ENCODE data around the gene ERN1. TPM values are rescaled to one million over a fixed set of nuclear protein-coding genes. Genes with fewer than 3 reads are reported as not detected.

The ERN1 gene
- total and polyA plus RNA-seq, 2 of the 13 experiments (the other 11 are each of a cell fraction or from before 2014, with no cell fraction given): 6.0 to 12.7 TPM

GRCh38 chr17:64007838-64008282 is 122.1 kb downstream of the ERN1 start (continued):
- no peak for TF ChIP-seq GLI4 (CRISPR knock-in tag; IDR thresholded peaks at IDR 0.05; ENCODE audit: borderline replicate concordance)
- peak; percentile 91 for TF ChIP-seq ESRRA (CRISPR knock-in tag; IDR thresholded peaks at IDR 0.05; ENCODE audit: low read depth)
- no peak for TF ChIP-seq ZNF407 (CRISPR knock-in tag; IDR thresholded peaks at IDR 0.05; ENCODE audit: not compliant biosample characterization)
- peak; percentile 14; the same call in 1 of the 2 replicates for TF ChIP-seq CTCF (CRISPR knock-in tag; IDR thresholded peaks at IDR 0.05)
- no peak for TF ChIP-seq ERF (CRISPR knock-in tag; IDR thresholded peaks at IDR 0.05)
- peak; percentile 84 for TF ChIP-seq HNF4A (CRISPR knock-in tag; IDR thresholded peaks at IDR 0.05)
- no peak for TF ChIP-seq ZNF567 (CRISPR knock-in tag; IDR thresholded peaks at IDR 0.05; ENCODE audit: borderline replicate concordance)
- TF ChIP-seq ARID2 (CRISPR knock-in tag; IDR thresholded peaks at IDR 0.05; ENCODE audit: borderline replicate concordance): no peak
- no peak for TF ChIP-seq MNT (IDR thresholded peaks at IDR 0.05)
- TF ChIP-seq PHF21A (CRISPR knock-in tag; IDR thresholded peaks at IDR 0.05): peak; percentile 56; the same call in 1 of the 2 replicates
- no peak for TF ChIP-seq CCDC6 (CRISPR knock-in tag; IDR thresholded peaks at IDR 0.05)
- TF ChIP-seq, protein P1, sequence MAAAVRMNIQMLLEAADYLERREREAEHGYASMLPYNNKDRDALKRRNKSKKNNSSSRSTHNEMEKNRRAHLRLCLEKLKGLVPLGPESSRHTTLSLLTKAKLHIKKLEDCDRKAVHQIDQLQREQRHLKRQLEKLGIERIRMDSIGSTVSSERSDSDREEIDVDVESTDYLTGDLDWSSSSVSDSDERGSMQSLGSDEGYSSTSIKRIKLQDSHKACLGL (CRISPR knock-in tag; IDR thresholded peaks at IDR 0.05): no peak
- TF ChIP-seq TAF1 (CRISPR knock-in tag; IDR thresholded peaks at IDR 0.05): no peak
- TF ChIP-seq ZNF841 (CRISPR knock-in tag; IDR thresholded peaks at IDR 0.05; ENCODE audit: borderline replicate concordance): no peak
- no peak for TF ChIP-seq ZNF251 (CRISPR knock-in tag; IDR thresholded peaks at IDR 0.05)
- TF ChIP-seq STAG1 (CRISPR knock-in tag; IDR thresholded peaks at IDR 0.05): no peak
- TF ChIP-seq REXO4 (CRISPR knock-in tag; IDR thresholded peaks at IDR 0.05; ENCODE audit: borderline replicate concordance): no peak
- TF ChIP-seq NFATC3 (CRISPR knock-in tag; IDR thresholded peaks at IDR 0.05): no peak

All from HepG2 (cell line).